GM13977 (cell line): ENCODE measurements around the gene BDH1.

Experiments used
- DNase-seq: peaks from one replicate; pipeline ENCODE4 v3.0.0; 2012; ENCODE audit warnings: low spot score
- in situ Hi-C: fragments of 300-500 bp; cut with MboI; formaldehyde crosslinking; loops from one replicate; pipeline ENCODE4 v1.12.0; 2022; ENCODE audit warnings: low sequenced_read_pairs, low pct_unique_long_range_greater_than_20kb, mixed read lengths, inconsistent platforms; ENCODE audit not compliant: unreplicated experiment
- TF ChIP-seq, protein P1 (sequence below): IDR thresholded peaks from 2 replicates; pipeline ENCODE4 v1.5.1; 2012; ENCODE audit warnings: mild to moderate bottlenecking, control low read depth; ENCODE audit not compliant: insufficient read depth; ENCODE audit errors: extremely low read depth, missing control alignments

The BDH1 gene

GRCh38 chr3:197554562-197555280 is 1.0 kb downstream of the BDH1 start:
- in situ Hi-C loops, result no loop called here
- TF ChIP-seq, protein P1, sequence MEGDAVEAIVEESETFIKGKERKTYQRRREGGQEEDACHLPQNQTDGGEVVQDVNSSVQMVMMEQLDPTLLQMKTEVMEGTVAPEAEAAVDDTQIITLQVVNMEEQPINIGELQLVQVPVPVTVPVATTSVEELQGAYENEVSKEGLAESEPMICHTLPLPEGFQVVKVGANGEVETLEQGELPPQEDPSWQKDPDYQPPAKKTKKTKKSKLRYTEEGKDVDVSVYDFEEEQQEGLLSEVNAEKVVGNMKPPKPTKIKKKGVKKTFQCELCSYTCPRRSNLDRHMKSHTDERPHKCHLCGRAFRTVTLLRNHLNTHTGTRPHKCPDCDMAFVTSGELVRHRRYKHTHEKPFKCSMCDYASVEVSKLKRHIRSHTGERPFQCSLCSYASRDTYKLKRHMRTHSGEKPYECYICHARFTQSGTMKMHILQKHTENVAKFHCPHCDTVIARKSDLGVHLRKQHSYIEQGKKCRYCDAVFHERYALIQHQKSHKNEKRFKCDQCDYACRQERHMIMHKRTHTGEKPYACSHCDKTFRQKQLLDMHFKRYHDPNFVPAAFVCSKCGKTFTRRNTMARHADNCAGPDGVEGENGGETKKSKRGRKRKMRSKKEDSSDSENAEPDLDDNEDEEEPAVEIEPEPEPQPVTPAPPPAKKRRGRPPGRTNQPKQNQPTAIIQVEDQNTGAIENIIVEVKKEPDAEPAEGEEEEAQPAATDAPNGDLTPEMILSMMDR, result peak; percentile 53
- DNase-seq, result peak; percentile 98

- in situ Hi-C loops, result no loop called here
- TF ChIP-seq, protein P1, result no peak
- no peak for DNase-seq
These were observed 1.6 kb downstream of the BDH1 start for GRCh38 chr3:197554196-197554561.

- TF ChIP-seq, protein P1, result no peak
- in situ Hi-C loops, result no loop called here
These were observed 3.6 kb downstream of the BDH1 start for GRCh38 chr3:197552198-197552597.

GRCh38 chr3:197550489-197550888 is 5.3 kb downstream of the BDH1 start:
- no peak for DNase-seq
- in situ Hi-C loops, result no loop called here
- TF ChIP-seq, protein P1, result no peak

More at GRCh38 chr3:197552198-197552597, 3.6 kb downstream of the BDH1 start:
- DNase-seq, result no peak

GRCh38 chr3:197549261-197549885 is 6.4 kb downstream of the BDH1 start:
- TF ChIP-seq, protein P1, result no peak
- no peak for DNase-seq
- in situ Hi-C loops, result no loop called here

- in situ Hi-C loops, result no loop called here
- TF ChIP-seq, protein P1, result no peak
- DNase-seq, result no peak
These were observed 8.3 kb downstream of the BDH1 start for GRCh38 chr3:197547306-197548011.
